HL-60 (cell line): ENCODE results near the gene PDLIM5.

ENCODE experiments used
- DNase-seq, 2 experiments: peaks; one replicate each; pipeline ENCODE4 v3.0.0-alpha.2; 2010 to 2020; ENCODE audit warnings: low read depth in 1 of 2, low spot score in 1 of 2
- H3K27ac ChIP-seq: fragments of 250-450 bp; sonication (Bioruptor Pico); replicated peaks from 2 replicates; pipeline ENCODE4 v1.5.1; 2020; ENCODE audit warnings: mild to moderate bottlenecking, moderate library complexity
- H3K27me3 ChIP-seq: fragments of 250-450 bp; sonication (Bioruptor Pico); 2 replicates; pipeline ENCODE4 v1.5.1; 2021; ENCODE audit warnings: mild to moderate bottlenecking, moderate library complexity; ENCODE audit not compliant: insufficient read depth, poor library complexity, severe bottlenecking
- H3K4me3 ChIP-seq: replicated peaks from 2 replicates; pipeline ENCODE4 v1.5.1; 2011; ENCODE audit warnings: mild to moderate bottlenecking, control low read depth, low read length; ENCODE audit not compliant: insufficient read depth
- GABPA ChIP-seq: IDR thresholded peaks from 2 replicates; pipeline ENCODE4 v1.6.1; 2012; ENCODE audit warnings: low read depth
- POLR2AphosphoS5 ChIP-seq: IDR thresholded peaks from 2 replicates; pipeline ENCODE4 v1.6.1; 2012; ENCODE audit warnings: low read depth
- SPI1 ChIP-seq: IDR thresholded peaks from 2 replicates; pipeline ENCODE4 v1.6.1; 2012; ENCODE audit warnings: low read depth, mild to moderate bottlenecking, borderline replicate concordance
- TF ChIP-seq, protein P1 (sequence below): IDR thresholded peaks from one replicate; pipeline ENCODE4 v1.5.1; 2011; ENCODE audit warnings: low read length, control low read depth, inconsistent platforms; ENCODE audit not compliant: insufficient read depth
- TF ChIP-seq, protein P2 (sequence below): IDR thresholded peaks from 2 replicates; pipeline ENCODE4 v1.6.1; 2012; ENCODE audit warnings: low read depth; ENCODE audit not compliant: insufficient replicate concordance

Gene PDLIM5

DNA sequence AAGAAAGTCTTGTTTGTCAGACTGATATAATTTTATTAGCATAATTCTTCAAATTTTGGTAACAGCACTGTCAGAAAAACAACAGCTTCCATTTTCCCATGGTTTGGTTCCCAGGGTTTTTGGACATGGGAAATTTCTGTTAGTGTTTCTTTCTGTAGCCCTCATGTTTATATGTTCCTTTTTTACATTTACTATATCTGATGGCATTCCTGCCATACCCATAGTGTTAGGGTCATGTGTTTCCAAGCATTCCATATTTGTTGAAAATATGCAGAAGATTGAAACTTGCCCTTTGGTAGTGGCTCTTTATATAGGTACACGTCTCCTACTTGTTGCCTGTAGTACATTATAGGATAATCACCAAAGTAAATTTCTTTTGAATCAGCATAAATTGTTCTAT lies 65.8 kb downstream of the PDLIM5 start:
- H3K4me3 ChIP-seq = no peak overlapping the region
- no peak for TF ChIP-seq POLR2AphosphoS5
- TF ChIP-seq, protein P1, sequence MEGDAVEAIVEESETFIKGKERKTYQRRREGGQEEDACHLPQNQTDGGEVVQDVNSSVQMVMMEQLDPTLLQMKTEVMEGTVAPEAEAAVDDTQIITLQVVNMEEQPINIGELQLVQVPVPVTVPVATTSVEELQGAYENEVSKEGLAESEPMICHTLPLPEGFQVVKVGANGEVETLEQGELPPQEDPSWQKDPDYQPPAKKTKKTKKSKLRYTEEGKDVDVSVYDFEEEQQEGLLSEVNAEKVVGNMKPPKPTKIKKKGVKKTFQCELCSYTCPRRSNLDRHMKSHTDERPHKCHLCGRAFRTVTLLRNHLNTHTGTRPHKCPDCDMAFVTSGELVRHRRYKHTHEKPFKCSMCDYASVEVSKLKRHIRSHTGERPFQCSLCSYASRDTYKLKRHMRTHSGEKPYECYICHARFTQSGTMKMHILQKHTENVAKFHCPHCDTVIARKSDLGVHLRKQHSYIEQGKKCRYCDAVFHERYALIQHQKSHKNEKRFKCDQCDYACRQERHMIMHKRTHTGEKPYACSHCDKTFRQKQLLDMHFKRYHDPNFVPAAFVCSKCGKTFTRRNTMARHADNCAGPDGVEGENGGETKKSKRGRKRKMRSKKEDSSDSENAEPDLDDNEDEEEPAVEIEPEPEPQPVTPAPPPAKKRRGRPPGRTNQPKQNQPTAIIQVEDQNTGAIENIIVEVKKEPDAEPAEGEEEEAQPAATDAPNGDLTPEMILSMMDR = no peak
- TF ChIP-seq GABPA = no peak
- TF ChIP-seq SPI1 = no peak
- no peak for DNase-seq
- no peak overlapping the region for H3K27ac ChIP-seq
- H3K27me3 ChIP-seq = no peaks in the 10 kb centered on the region

DNA sequence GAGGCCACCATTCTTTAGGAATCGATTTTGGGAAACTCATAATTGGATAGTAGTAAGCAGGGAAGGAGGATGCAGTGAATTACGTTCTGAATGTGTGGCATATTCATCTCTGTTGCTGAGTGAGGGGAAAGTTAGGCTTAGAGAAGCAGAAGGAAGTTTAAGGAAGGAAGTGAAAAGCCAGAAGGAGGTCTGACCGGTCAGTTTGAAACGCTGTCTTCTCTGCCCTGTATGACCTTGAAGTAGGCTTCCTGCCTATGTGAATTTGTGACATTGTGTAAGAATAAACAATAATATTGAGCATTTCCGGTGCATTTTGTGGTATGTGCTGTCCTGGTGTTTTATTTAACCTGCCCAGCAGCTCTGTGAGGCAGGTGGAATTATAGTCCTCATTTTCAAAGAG lies 67.3 kb downstream of the PDLIM5 start:
- Histone ChIP-seq H3K27ac (peak overlapping the region; percentile 37), H3K27me3 (no peaks in the 10 kb centered on the region), H3K4me3 (no peak overlapping the region)
- TF ChIP-seq GABPA (no peak), SPI1 (peak; percentile 81)
- DNase-seq = peak; percentile 22 to 42

DNA sequence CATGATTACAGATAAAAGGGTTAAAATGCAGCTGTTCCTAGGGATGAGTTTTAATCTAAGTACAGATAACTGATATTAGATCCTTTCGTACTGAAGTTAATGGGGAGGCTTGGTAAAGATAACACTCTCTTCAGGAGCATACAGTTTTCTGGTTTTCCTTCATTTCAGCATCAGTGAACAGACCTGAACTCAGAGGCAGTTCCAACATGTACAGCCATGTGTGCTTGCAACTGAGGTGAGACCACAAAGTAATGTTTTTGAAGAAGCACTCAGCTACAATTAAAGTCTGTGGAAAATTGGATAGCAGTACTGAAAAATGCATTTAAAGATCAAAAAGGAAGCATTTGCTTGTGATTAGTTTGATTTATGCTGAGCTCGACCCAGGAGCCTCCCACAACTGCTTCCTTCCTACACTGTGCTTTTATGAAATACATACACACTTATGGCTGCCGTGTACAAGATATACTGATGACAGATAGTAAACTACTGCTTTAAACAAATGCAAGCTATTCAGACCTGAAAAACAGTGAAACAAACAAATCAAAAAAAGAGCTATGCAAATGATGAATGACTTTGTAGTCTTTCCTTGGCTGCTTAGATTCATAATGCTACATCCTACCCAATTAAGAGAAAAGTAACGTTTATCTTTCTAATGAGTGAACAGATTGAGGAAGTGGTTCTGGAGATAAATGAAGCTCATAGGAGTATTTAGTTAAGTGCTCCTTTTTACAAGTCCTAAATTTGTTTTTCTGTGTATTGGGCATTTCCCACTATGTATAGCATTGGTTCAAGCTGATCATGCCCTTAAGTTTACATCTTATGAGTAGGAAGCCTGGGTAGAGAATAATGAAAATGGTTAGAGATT lies 68.4 kb downstream of the PDLIM5 start:
- H3K4me3 ChIP-seq = no peak overlapping the region
- DNase-seq = no peak
- no peaks in the 10 kb centered on the region for H3K27me3 ChIP-seq
- TF ChIP-seq SPI1 = peak; percentile 89
- TF ChIP-seq, protein P1 = no peak
- H3K27ac ChIP-seq = peak overlapping the region; percentile 29; the same call in 1 of the 2 replicates

DNA sequence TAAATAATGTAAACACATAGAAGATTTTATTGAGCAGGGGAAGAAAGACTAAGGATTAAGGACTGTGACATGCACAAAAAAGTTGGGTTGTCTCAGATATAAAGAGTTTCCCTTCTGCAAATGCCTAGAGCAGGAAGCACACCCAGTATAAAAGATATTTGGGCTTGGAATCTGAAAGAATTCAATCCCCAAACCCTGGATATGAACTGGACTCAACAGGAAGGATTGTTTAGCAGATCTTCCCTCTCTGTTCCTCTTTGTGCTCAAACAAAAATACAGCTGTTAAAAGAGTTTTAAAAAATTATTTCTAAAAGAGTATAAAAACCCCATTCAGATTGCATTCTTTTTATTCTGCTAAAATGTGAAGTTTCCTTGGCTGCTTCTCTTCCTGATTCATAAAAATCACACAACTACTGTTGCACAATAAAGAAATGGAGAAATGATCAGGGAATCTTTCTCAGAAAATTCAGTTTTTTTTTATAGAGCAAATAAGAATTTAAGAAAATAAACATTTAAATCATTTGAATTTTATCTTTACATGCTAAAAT lies 71.4 kb downstream of the PDLIM5 start:
- H3K27ac ChIP-seq = no peak overlapping the region
- no peak overlapping the region for H3K4me3 ChIP-seq
- TF ChIP-seq, protein P1 = no peak
- TF ChIP-seq GABPA (no peak), SPI1 (no peak), POLR2AphosphoS5 (no peak)
- no peaks in the 10 kb centered on the region for H3K27me3 ChIP-seq
- no peak for DNase-seq

DNA sequence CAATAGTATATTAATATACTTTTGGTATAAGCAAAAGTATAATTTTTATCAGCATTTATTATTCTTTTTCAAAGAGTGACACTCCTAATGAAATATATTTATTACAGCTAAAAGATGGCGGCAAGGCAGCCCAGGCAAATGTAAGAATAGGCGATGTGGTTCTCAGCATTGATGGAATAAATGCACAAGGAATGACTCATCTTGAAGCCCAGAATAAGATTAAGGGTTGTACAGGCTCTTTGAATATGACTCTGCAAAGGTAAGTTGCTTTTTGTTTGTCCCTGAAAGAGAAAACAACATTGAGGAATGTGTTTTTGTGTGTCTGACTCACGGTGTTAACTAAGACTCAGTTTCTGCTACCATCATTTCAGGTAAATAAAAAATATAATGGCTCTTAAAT lies 71.9 kb downstream of the PDLIM5 start:
- TF ChIP-seq, protein P1 = no peak
- TF ChIP-seq POLR2AphosphoS5 (no peak), GABPA (no peak), SPI1 (no peak)
- TF ChIP-seq, protein P2, sequence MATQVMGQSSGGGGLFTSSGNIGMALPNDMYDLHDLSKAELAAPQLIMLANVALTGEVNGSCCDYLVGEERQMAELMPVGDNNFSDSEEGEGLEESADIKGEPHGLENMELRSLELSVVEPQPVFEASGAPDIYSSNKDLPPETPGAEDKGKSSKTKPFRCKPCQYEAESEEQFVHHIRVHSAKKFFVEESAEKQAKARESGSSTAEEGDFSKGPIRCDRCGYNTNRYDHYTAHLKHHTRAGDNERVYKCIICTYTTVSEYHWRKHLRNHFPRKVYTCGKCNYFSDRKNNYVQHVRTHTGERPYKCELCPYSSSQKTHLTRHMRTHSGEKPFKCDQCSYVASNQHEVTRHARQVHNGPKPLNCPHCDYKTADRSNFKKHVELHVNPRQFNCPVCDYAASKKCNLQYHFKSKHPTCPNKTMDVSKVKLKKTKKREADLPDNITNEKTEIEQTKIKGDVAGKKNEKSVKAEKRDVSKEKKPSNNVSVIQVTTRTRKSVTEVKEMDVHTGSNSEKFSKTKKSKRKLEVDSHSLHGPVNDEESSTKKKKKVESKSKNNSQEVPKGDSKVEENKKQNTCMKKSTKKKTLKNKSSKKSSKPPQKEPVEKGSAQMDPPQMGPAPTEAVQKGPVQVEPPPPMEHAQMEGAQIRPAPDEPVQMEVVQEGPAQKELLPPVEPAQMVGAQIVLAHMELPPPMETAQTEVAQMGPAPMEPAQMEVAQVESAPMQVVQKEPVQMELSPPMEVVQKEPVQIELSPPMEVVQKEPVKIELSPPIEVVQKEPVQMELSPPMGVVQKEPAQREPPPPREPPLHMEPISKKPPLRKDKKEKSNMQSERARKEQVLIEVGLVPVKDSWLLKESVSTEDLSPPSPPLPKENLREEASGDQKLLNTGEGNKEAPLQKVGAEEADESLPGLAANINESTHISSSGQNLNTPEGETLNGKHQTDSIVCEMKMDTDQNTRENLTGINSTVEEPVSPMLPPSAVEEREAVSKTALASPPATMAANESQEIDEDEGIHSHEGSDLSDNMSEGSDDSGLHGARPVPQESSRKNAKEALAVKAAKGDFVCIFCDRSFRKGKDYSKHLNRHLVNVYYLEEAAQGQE = no peak
- DNase-seq = no peak
- H3K4me3 ChIP-seq = no peak overlapping the region
- no peaks in the 10 kb centered on the region for H3K27me3 ChIP-seq
- H3K27ac ChIP-seq = no peak overlapping the region
